OCI-LY7 (cell line): Measurements from ENCODE around the gene COLEC12. TPM values are rescaled to one million over a fixed set of nuclear protein-coding genes. Genes with fewer than 3 reads are reported as not detected.
"Not testable (repeated sequence)": the region's sequence is repeated elsewhere in the genome, so short reads cannot be mapped to it uniquely, and the experiment has no call there.

Experiments
- BruUV-seq: library from RNA; stranded (reverse); fragments of 400-500 nt; replicated peaks from 2 replicates; lab custom pipeline; 2021; lab: Mats Ljungman, UMichigan
- CTCF ChIA-PET: fragments of 300-600 bp; sonication (Branson Sonifier 250); formaldehyde crosslinking; loops from one replicate; lab custom pipeline; 2022; ENCODE audit warnings: antibody characterized with exemption; ENCODE audit not compliant: unreplicated experiment; lab: Charles Lee
- POLR2A ChIA-PET: fragments of 300-600 bp; sonication (Branson Sonifier 250); formaldehyde crosslinking; loops from one replicate; lab custom pipeline; 2022; ENCODE audit warnings: antibody characterized with exemption; lab: Charles Lee
- DNase-seq: peaks from one replicate; pipeline ENCODE4 v3.0.0-alpha.2; 2015; ENCODE audit warnings: low spot score
- H2AFZ ChIP-seq: fragments of 200-600 bp; sonication (generic), shearing (Covaris generic); 2 replicates; pipeline ENCODE4 v1.6.1; 2014; ENCODE audit warnings: mild to moderate bottlenecking, antibody characterized with exemption, low read length, moderate library complexity
- H3K27ac ChIP-seq: fragments of 200-600 bp; sonication (generic); 2 replicates; pipeline ENCODE4 v1.5.1; 2014; ENCODE audit warnings: mixed run types, low read depth, mild to moderate bottlenecking, moderate library complexity, low read length, inconsistent platforms; ENCODE audit not compliant: poor library complexity, severe bottlenecking
- H3K36me3 ChIP-seq: fragments of 200-600 bp; sonication (generic); 2 replicates; pipeline ENCODE4 v1.6.1; 2014; ENCODE audit warnings: mild to moderate bottlenecking, antibody characterized with exemption, low read length, moderate library complexity, mixed read lengths; ENCODE audit not compliant: insufficient read depth
- H3K4me1 ChIP-seq: fragments of 200-600 bp; sonication (generic); 2 replicates; pipeline ENCODE4 v1.5.1; 2014; ENCODE audit warnings: mild to moderate bottlenecking, low read length; ENCODE audit not compliant: insufficient read depth, poor library complexity, severe bottlenecking
- H3K4me2 ChIP-seq: fragments of 200-600 bp; sonication (generic); 2 replicates; pipeline ENCODE4 v1.6.1; 2014; ENCODE audit warnings: mild to moderate bottlenecking, low read length
- H3K4me3 ChIP-seq: fragments of 200-600 bp; sonication (generic); 2 replicates; pipeline ENCODE4 v1.5.1; 2014; ENCODE audit warnings: mild to moderate bottlenecking, low read depth, low read length; ENCODE audit not compliant: poor library complexity, severe bottlenecking
- H3K79me2 ChIP-seq: fragments of 200-600 bp; sonication (generic); 2 replicates; pipeline ENCODE4 v1.6.1; 2016; ENCODE audit warnings: low read depth, mild to moderate bottlenecking, low read length, moderate library complexity, mixed read lengths; ENCODE audit not compliant: insufficient read depth
- H3K9me2 ChIP-seq: fragments of 200-600 bp; sonication (generic); 2 replicates; pipeline ENCODE4 v1.6.1; 2016; ENCODE audit warnings: mild to moderate bottlenecking, low read length, mixed read lengths; ENCODE audit not compliant: insufficient read depth
- H3K9me3 ChIP-seq: fragments of 200-600 bp; sonication (generic); 2 replicates; pipeline ENCODE4 v1.6.1; 2014; ENCODE audit warnings: mild to moderate bottlenecking, mixed run types, low read length, mixed read lengths
- H4K20me1 ChIP-seq: fragments of 200-600 bp; sonication (generic); 2 replicates; pipeline ENCODE4 v1.6.1; 2014; ENCODE audit warnings: mild to moderate bottlenecking, antibody characterized with exemption, low read length, moderate library complexity, mixed read lengths; ENCODE audit not compliant: insufficient read depth
- CTCF ChIP-seq: fragments of 200-600 bp; sonication (generic); conservative IDR thresholded peaks from 2 replicates; pipeline ENCODE4 v1.5.1; 2014; ENCODE audit warnings: mild to moderate bottlenecking, antibody characterized with exemption, low read length, moderate library complexity, mixed read lengths
- EZH2phosphoT487 ChIP-seq: fragments of 200-600 bp; sonication (generic); IDR thresholded peaks from 2 replicates; pipeline ENCODE4 v1.6.1; 2018; ENCODE audit warnings: low read depth, borderline replicate concordance, mild to moderate bottlenecking, mixed run types, antibody characterized with exemption, low read length, moderate library complexity, mixed read lengths
- intact Hi-C: fragments of 100-400 bp; cut with micrococcal nuclease; formaldehyde crosslinking; loops from one replicate; pipeline ENCODE4 v1.10.0; 2022; ENCODE audit not compliant: unreplicated experiment
- total RNA-seq, 2 experiments: library from RNA; depleted of rRNA in 1 of 2; stranded (reverse); fragments of >200 nt in 1 of 2; shearing (Covaris generic) in 1 of 2; gene quantifications; 2 replicates each; pipeline ENCODE4 v1.2.3, GENCODE V29; 2014 to 2022

COLEC12 gene
- total RNA-seq, 2 experiments from 2014 or later, result not detected

- H3K27ac ChIP-seq, result no peak overlapping the region
- no peaks in the 10 kb centered on the region for H3K36me3 ChIP-seq
- H3K79me2 ChIP-seq, result no peaks in the 10 kb centered on the region
- no peaks in the 10 kb centered on the region for H3K4me1 ChIP-seq
- TF ChIP-seq CTCF (no peak), EZH2phosphoT487 (no peak)
- BruUV-seq, result no TSS peak
- CTCF ChIA-PET, result no interaction called here
- no peaks in the 10 kb centered on the region for H3K9me3 ChIP-seq
- H3K4me2 ChIP-seq, result no peak overlapping the region
- no peaks in the 10 kb centered on the region for H4K20me1 ChIP-seq
- H3K9me2 ChIP-seq, result no peaks in the 10 kb centered on the region
- intact Hi-C loops, result no loop called here
- no peak for DNase-seq
- no peak overlapping the region for H3K4me3 ChIP-seq
- no peak overlapping the region for H2AFZ ChIP-seq
- POLR2A ChIA-PET, result no interaction called here
Observed at GRCh38 chr18:313931-314330, 186.6 kb downstream of the COLEC12 start.

DNA sequence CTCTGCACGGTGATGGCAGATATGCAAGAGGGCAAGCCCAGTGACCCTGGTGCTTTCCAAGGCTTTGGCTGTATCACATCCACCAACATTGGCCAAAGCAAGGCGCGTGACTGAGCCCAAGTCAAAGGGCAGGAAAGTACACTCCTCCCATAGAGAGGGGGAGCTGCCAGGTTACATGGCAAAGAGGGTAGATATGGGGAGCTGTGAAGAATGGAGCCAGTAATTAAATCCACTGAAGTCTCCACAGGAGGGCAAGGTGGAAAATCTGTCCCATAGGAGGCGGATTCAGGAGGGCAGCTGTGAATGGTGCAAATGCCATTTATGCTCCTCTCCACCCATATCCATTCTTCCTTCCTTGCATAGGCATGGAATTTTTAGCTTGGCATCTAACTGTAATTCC is 188.1 kb downstream of the COLEC12 start:
- ChIA-PET POLR2A (interaction anchor here (0.6 kb wide), 1 partner anchor 30 kb away, joined by 3 read pairs; no protein-coding TSS in a partner anchor), CTCF (no interaction called here)
- Histone ChIP-seq H3K79me2 (no peaks in the 10 kb centered on the region), H3K4me1 (no peaks in the 10 kb centered on the region), H3K9me2 (no peaks in the 10 kb centered on the region), H3K36me3 (no peaks in the 10 kb centered on the region), H3K4me2 (no peak overlapping the region), H3K27ac (no peak overlapping the region), H2AFZ (no peak overlapping the region), H3K9me3 (no peaks in the 10 kb centered on the region), H3K4me3 (no peak overlapping the region), H4K20me1 (no peaks in the 10 kb centered on the region)
- DNase-seq, result no peak
- TF ChIP-seq CTCF, result no peak
- TF ChIP-seq EZH2phosphoT487, result no peak
- no TSS peak for BruUV-seq
- intact Hi-C loops, result no loop called here

GRCh38 chr18:310042-310441 is 190.5 kb downstream of the COLEC12 start:
- Histone ChIP-seq H3K4me2 (no peak overlapping the region), H3K79me2 (no peaks in the 10 kb centered on the region), H3K4me1 (no peaks in the 10 kb centered on the region), H2AFZ (no peak overlapping the region), H3K9me2 (no peaks in the 10 kb centered on the region), H3K9me3 (no peaks in the 10 kb centered on the region), H3K4me3 (no peak overlapping the region), H3K27ac (no peak overlapping the region), H4K20me1 (no peaks in the 10 kb centered on the region), H3K36me3 (no peaks in the 10 kb centered on the region)
- ChIA-PET CTCF (no interaction called here), POLR2A (no interaction called here)
- no peak for DNase-seq
- no peak for TF ChIP-seq CTCF
- no peak for TF ChIP-seq EZH2phosphoT487
- no TSS peak for BruUV-seq
- intact Hi-C loops, result no loop called here

DNA sequence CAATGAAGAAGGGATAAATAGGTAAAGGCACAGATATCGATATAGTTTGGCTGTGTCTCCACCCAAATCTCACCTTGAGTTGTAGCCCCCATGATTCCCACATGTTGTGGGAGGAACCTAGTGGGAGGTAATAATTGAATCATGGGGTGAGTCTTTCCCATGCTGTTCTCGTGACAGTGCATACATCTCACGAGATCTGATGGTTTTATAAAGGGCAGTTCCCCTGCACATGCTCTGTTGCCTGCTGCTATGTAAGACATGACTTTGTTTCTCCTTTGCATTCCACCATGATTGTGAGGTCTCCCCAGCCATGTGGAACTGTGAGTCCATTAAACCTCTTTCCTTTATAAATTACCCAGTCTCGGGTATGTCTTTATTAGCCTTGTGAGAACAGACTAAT is 192.4 kb downstream of the COLEC12 start:
- CTCF ChIA-PET, intact Hi-C loops, H3K79me2 ChIP-seq, H3K9me3 ChIP-seq, H3K9me2 ChIP-seq, POLR2A ChIA-PET, H3K4me2 ChIP-seq, H3K36me3 ChIP-seq, H2AFZ ChIP-seq, H3K27ac ChIP-seq, H3K4me1 ChIP-seq, DNase-seq, BruUV-seq, H3K4me3 ChIP-seq, H4K20me1 ChIP-seq: not testable (repeated sequence)
